K562 (cell line): ENCODE data around the gene MRPL40. TPM values are rescaled to one million over a fixed set of nuclear protein-coding genes. Genes with fewer than 3 reads are reported as not detected.

ENCODE experiments used
- ATAC-seq: fragments of 200-7000 bp; cut with Tn5 transposase; 3 replicates; pipeline ENCODE4 v1.9.1; 2020; ENCODE audit warnings: moderate library complexity
- BruUV-seq: library from RNA; stranded (reverse); fragments of 400-500 nt; replicated peaks from 2 replicates; lab custom pipeline; 2021; lab: Mats Ljungman, UMichigan
- CTCF ChIA-PET: fragments of 300-600 bp; formaldehyde crosslinking; extraction: SDS; loops from one replicate; lab custom pipeline; 2021; ENCODE audit warnings: low intra/inter-chr PET ratio; lab: Yijun Ruan, JAX
- POLR2A ChIA-PET: fragments of 300-600, 350-650 bp; sonication (Branson Sonifier 250); formaldehyde crosslinking; extraction: SDS; loops from one replicate; lab custom pipeline; 2021; ENCODE audit warnings: antibody characterized with exemption, inconsistent platforms; lab: Yijun Ruan, JAX
- DNase-seq, 4 experiments: peaks; one replicate each; pipeline versions ENCODE4 v3.0.0 to v3.0.0-alpha.2; 2011 to 2018; ENCODE audit warnings: low spot score in 3 of 4, mixed read lengths in 3 of 4; ENCODE audit errors: extremely low read depth in 1 of 4
- FAIRE-seq: peaks from 2 replicates; lab custom pipeline; 2011; peaks lifted over from hg19 to GRCh38; lab: Jason Lieb, UNC
- H2AFZ ChIP-seq: 2 replicates; pipeline ENCODE4 v1.6.0; 2011; ENCODE audit warnings: low read depth, low read length, control low read depth, inconsistent platforms
- H3K27ac ChIP-seq: fragments of 200-600 bp; 3 replicates; pipeline ENCODE4 v1.8.0; 2011; ENCODE audit warnings: low read depth, mild to moderate bottlenecking, control low read depth, inconsistent platforms, low read length, moderate library complexity, mixed read lengths; ENCODE audit errors: extremely low read depth
- H3K27me3 ChIP-seq, 2 experiments: fragments of 300-600 bp in 1 of 2; 2 replicates in 1 of 2; 3 replicates in 1 of 2; pipeline versions ENCODE4 v1.6.0 to v1.8.0; 2011; ENCODE audit warnings: inconsistent platforms in 2 of 2, low read length in 2 of 2, mild to moderate bottlenecking in 1 of 2, mixed read lengths in 1 of 2, moderate library complexity in 1 of 2; ENCODE audit not compliant: control insufficient read depth in 2 of 2, insufficient read depth in 2 of 2
- H3K36me3 ChIP-seq: fragments of 300-600 bp; 3 replicates; pipeline ENCODE4 v1.8.0; 2011; ENCODE audit warnings: mild to moderate bottlenecking, low read length, inconsistent platforms; ENCODE audit not compliant: control insufficient read depth, insufficient read depth
- H3K4me1 ChIP-seq, 2 experiments: fragments of 200-600 bp in 1 of 2; replicated peaks in 1 of 2; 2 replicates in 1 of 2; 3 replicates in 1 of 2; pipeline versions ENCODE4 v1.5.1 to v1.8.0; 2011; ENCODE audit warnings: inconsistent platforms in 2 of 2, low read length in 2 of 2, mild to moderate bottlenecking in 1 of 2, mixed read lengths in 1 of 2, moderate library complexity in 1 of 2; ENCODE audit not compliant: control insufficient read depth in 2 of 2, insufficient read depth in 2 of 2
- H3K4me2 ChIP-seq: 2 replicates; pipeline ENCODE4 v1.6.1; 2011; ENCODE audit warnings: low read length, control low read depth, inconsistent platforms, mixed read lengths; ENCODE audit not compliant: insufficient read depth
- H3K4me3 ChIP-seq: fragments of 200-600 bp; sonication (generic), shearing (Covaris generic); 2 replicates; pipeline ENCODE4 v1.5.1; 2016; ENCODE audit warnings: control low read depth, inconsistent platforms
- H3K79me2 ChIP-seq: fragments of 200-600 bp; 3 replicates; pipeline ENCODE4 v1.8.0; 2011; ENCODE audit warnings: low read length, inconsistent platforms; ENCODE audit not compliant: control insufficient read depth, insufficient read depth
- H3K9ac ChIP-seq, 2 experiments: 2 replicates each; pipeline versions ENCODE4 v1.6.0 to v1.6.1; 2011; ENCODE audit warnings: low read depth in 2 of 2, low read length in 2 of 2, control low read depth in 1 of 2, inconsistent platforms in 1 of 2, mild to moderate bottlenecking in 1 of 2, mixed read lengths in 1 of 2; ENCODE audit not compliant: insufficient read depth in 1 of 2
- H3K9me1 ChIP-seq: one replicate; pipeline ENCODE4 v1.6.0; 2011; ENCODE audit warnings: inconsistent platforms, mild to moderate bottlenecking, low read length, moderate library complexity; ENCODE audit not compliant: control insufficient read depth, insufficient read depth
- H3K9me3 ChIP-seq: replicated peaks from 2 replicates; pipeline ENCODE4 v1.5.1; 2011; ENCODE audit warnings: low read depth, low read length, inconsistent platforms; ENCODE audit not compliant: control insufficient read depth, insufficient read depth
- H4K20me1 ChIP-seq: replicated peaks from 2 replicates; pipeline ENCODE4 v1.6.1; 2011; ENCODE audit warnings: low read length, inconsistent platforms, mixed read lengths; ENCODE audit not compliant: control insufficient read depth, insufficient read depth
- ARID3B ChIP-seq: fragments of 250-450 bp; sonication (Bioruptor Pico); IDR thresholded peaks from 2 replicates; pipeline ENCODE4 v1.4.0; 2020; ENCODE audit warnings: borderline replicate concordance
- HMGXB4 ChIP-seq: sonication (generic); formaldehyde crosslinking; IDR thresholded peaks from 2 replicates; pipeline ENCODE4 v1.8.1; 2023; ENCODE audit warnings: mild to moderate bottlenecking, missing genetic modification reagents
- NCOA4 ChIP-seq: fragments of 450-650 bp; IDR thresholded peaks from 2 replicates; pipeline ENCODE4 v1.6.1; 2018; ENCODE audit warnings: mild to moderate bottlenecking; ENCODE audit not compliant: partially characterized antibody
- RFX5 ChIP-seq: IDR thresholded peaks from 2 replicates; pipeline ENCODE4 v1.6.1; 2011; ENCODE audit warnings: low read depth, mild to moderate bottlenecking, improper control_type of control experiment, low read length
- XRCC3 ChIP-seq: fragments of 450-650 bp; IDR thresholded peaks from 2 replicates; pipeline ENCODE4 v1.6.1; 2017; ENCODE audit warnings: mild to moderate bottlenecking, moderate library complexity
- ZBTB40 ChIP-seq, 2 experiments: fragments of 450-650 bp in 1 of 2; sonication (generic) in 1 of 2; formaldehyde crosslinking in 1 of 2; IDR thresholded peaks; 2 replicates each; pipeline versions ENCODE4 v1.7.1 to v1.9.0; 2016 to 2022; ENCODE audit warnings: inconsistent platforms in 1 of 2, mild to moderate bottlenecking in 1 of 2, missing genetic modification reagents in 1 of 2
- ZBTB8A ChIP-seq: fragments of 450-650 bp; IDR thresholded peaks from 2 replicates; pipeline ENCODE4 v1.6.1; 2018; ENCODE audit warnings: mild to moderate bottlenecking, moderate library complexity; ENCODE audit not compliant: partially characterized antibody
- WGBS: fragments of 100-300 bp; shearing (Covaris generic); methylation state at CpG from one replicate; pipeline ENCODE4 v1.1.6; 2016; ENCODE audit warnings: low coverage, mixed read lengths; ENCODE audit not compliant: insufficient coverage; ENCODE audit errors: missing lambda C conversion rate; 5-methylcytosine and 5-hydroxymethylcytosine counted together
- in situ Hi-C: fragments of 300-500 bp; cut with MboI; formaldehyde crosslinking; loops from 4 replicates; pipeline ENCODE4 v1.15.0; 2018; ENCODE audit warnings: inconsistent platforms, mixed read lengths
- intact Hi-C: fragments of 100-400 bp; cut with micrococcal nuclease; formaldehyde crosslinking; loops from 2 replicates; pipeline ENCODE4 v1.14.2; 2022
- polyA plus RNA-seq, 8 experiments: library from polyadenylated mRNA; depleted of rRNA in 4 of 8; stranded (reverse) in 5 of 8; unstranded in 3 of 8; fragments of >200 nt; fragmentation: Nextera tagmentation in 2 of 8; fragmentation: Illumina TruSeq in 1 of 8; extraction: Ambion mirVana in 2 of 8; extraction: Trizol in 1 of 8; gene quantifications; 2 replicates each; pipeline versions ENCODE4 v1.2.1 to v1.2.3, GENCODE V29; 2011 to 2014; ENCODE audit warnings: inconsistent platforms in 1 of 8, missing spikeins in 1 of 8
- total RNA-seq, 7 experiments: library from RNA; depleted of rRNA in 6 of 7; stranded (reverse); fragments of >200 nt in 6 of 7; fragmentation: Illumina TruSeq in 2 of 7; extraction: Trizol in 2 of 7; gene quantifications; 2 replicates each; pipeline versions ENCODE4 v1.2.1 to v1.2.3, GENCODE V29; 2011 to 2021; ENCODE audit warnings: low replicate concordance in 1 of 7

The MRPL40 gene
- total and polyA plus RNA-seq, 9 of the 15 experiments (the other 6 are each of a cell fraction or from before 2014, with no cell fraction given) = 132 to 652 (median 208) TPM

GRCh38 chr22:19406281-19406811, 26.0 kb upstream of the MRPL40 start (continued):
- no peak for TF ChIP-seq ARID3B (CRISPR knock-in tag)
- TF ChIP-seq NCOA4 = no peak
- TF ChIP-seq XRCC3 = no peak

GRCh38 chr22:19406846-19407245, 25.5 kb upstream of the MRPL40 start:
- POLR2A ChIA-PET = interaction anchor here (0.6 to 14.3 kb wide), 6 partner anchors 9 to 128 kb away, joined by 3 to 245 read pairs (median 4); no protein-coding TSS in a partner anchor
- Histone ChIP-seq H2AFZ (no peak overlapping the region), H3K27ac (no peak overlapping the region), H3K36me3 (peaks cover 95% of the 10 kb centered on the region), H3K79me2 (peaks cover 35% of the 10 kb centered on the region), H3K4me2 (no peak overlapping the region), H3K4me1 (peaks cover 18 to 24% of the 10 kb centered on the region in 2 experiments; a peak in 4 of 5 replicates), H3K27me3 (no peaks in the 10 kb centered on the region)
- ATAC-seq = no peak
- BruUV-seq = no TSS peak
- intact Hi-C loops = no loop called here
- 89% methylated on average over 4 of the region's 4 CpGs for WGBS
- no peak for FAIRE-seq
- no peak for DNase-seq
- TF ChIP-seq RFX5 (no peak), ZBTB40 (IDR thresholded peaks at IDR 0.05) (no peak), ZBTB40 (CRISPR knock-in tag; IDR thresholded peaks at IDR 0.05) (0 out of 2 replicates have a peak, but pooled peaks have one; percentile 40), ZBTB8A (no peak), HMGXB4 (0 out of 2 replicates have a peak, but pooled peaks have one; percentile 31)
- TF ChIP-seq, all 486 proteins: peak for 2
- CTCF ChIA-PET = no interaction called here
- H3K9ac ChIP-seq = no peak overlapping the region
- peaks cover 23% of the 10 kb centered on the region for H3K9me1 ChIP-seq
- no peak overlapping the region for H3K4me3 ChIP-seq
- in situ Hi-C loops = no loop called here
- H4K20me1 ChIP-seq = peaks cover 23% of the 10 kb centered on the region
- no peaks in the 10 kb centered on the region for H3K9me3 ChIP-seq
